Limb (tissue), 2 donors: ENCODE data around the gene EXTL2.
A peak's percentile ranks its signal among the peaks of the same experiment; 100 is the strongest.
"Not testable (repeated sequence)": the region's sequence is repeated elsewhere in the genome, so short reads cannot be mapped to it uniquely, and the experiment has no call there.

Experiments used
- DNase-seq, 2 donors: peaks; one replicate each; pipeline ENCODE4 v3.0.0-alpha.2; 2016; ENCODE audit errors: extremely low spot score in 2 of 2

The EXTL2 gene

GRCh38 chr1:100894603-100895539 lies at the start of gene EXTL2:
EXTL2 (minus strand) TSS chr1:100894842; CDS start chr1:100888757, 6,085 bp downstream.
- DNase-seq = peak; percentile 87 to 88

- DNase-seq = no peak
Measured at GRCh38 chr1:100943533-100943932, 48.9 kb upstream of the EXTL2 start.

- no peak for DNase-seq
Measured at GRCh38 chr1:100942304-100943046, 47.8 kb upstream of the EXTL2 start.

GRCh38 chr1:100941580-100942216 lies 47.1 kb upstream of the EXTL2 start:
- DNase-seq = no peak

- DNase-seq = no peak
Measured at GRCh38 chr1:100941098-100941527, 46.5 kb upstream of the EXTL2 start.

DNA sequence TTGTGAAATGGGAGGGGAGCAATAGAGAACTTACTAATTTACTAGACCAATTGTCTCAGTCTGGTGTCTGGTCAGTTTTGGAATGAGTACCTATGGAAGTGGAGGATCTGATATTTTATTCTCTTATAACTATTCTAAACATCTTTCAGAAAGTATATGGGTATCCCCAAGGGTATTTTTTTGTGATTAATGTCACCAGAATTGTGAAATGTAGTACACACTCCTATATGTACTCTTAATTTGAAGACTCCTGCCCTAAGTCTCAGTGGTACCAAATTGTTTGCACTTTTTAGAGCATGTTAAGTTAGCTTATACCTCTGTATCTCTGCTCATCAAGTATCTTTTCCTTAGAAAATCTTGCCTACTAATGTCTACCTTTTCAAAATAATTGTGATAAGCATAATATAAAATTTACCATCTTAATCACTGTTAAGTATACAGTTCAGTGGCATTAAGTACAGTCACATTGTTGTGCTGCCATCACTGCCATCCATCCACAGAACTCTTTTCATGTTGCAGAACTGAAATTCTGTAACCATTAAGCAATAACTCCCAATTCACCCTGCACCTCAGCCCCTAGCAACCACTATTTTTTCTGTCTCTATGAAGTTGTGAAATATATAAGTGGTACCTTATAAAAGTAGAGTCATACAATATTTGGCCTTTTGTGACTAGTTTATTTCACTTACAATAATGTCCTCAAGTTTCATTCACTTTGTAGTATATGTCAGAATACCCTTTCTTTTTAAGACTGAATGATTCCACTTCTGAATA lies 41.7 kb upstream of the EXTL2 start:
- DNase-seq = no peak

- not testable (repeated sequence) for DNase-seq
Measured at GRCh38 chr1:100933555-100933954, 38.9 kb upstream of the EXTL2 start.

GRCh38 chr1:100931716-100932115 lies 37.1 kb upstream of the EXTL2 start:
- no peak for DNase-seq

- no peak for DNase-seq
Measured at GRCh38 chr1:100930494-100930893, 35.9 kb upstream of the EXTL2 start.

DNA sequence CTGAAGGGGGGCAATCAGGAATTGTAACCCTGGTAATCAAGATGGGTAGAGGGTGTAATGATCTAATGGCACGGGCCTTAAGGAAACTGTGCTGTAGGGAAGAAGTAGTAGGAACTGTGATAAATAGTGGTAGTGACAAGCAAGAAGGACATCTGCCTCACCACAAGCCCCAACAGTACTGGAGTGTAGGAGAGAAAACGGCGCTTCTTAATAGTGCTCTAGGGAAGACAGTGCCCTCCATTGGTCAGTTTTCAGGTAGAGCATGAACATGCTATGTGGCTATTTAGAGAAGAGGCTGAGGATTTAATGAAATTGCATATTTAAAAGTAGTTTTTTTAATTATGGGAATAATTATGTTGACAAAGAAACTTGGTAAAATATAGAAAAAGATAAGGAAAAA lies 33.5 kb upstream of the EXTL2 start:
- no peak for DNase-seq

DNA sequence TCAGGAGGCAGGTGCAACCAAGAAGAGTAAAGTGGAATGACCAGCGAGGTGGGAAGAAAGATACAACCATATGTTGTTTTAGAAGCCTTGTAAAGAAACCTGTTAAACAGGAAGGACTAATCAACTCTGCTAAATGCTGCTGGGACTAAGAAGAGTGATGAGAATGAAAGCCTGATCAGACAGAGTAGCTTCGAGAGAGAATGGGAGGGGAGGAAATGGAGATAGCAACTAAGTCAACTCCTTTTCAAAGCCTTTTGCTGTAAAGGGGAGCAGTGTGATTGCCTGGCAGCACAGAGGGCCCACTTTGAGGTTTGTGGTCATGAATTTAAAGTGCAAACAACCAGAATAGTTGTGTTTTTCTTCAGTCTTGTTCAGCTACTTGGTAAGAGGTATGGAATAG lies 32.6 kb upstream of the EXTL2 start:
- DNase-seq = no peak

DNA sequence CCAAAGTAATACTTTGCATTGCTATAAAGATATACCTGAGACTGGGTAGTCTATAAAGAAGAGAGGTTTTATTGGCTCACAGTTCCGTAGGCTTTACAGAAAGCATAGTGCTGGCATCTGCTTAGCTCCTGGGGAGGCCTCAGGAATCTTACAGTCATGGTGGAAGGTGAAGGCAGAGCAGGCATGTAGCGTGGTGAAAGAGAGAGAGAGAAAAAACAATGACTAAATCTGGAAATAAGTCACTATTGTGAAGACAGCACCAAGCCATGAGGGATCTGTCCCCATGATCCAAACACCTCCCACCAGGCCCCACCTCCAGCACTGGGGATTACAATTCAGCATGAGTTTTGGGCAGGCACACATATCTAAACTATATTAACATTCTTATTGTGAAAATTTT lies 31.6 kb upstream of the EXTL2 start:
- no peak for DNase-seq

GRCh38 chr1:100924991-100925390 lies 30.3 kb upstream of the EXTL2 start:
- DNase-seq = no peak

DNA sequence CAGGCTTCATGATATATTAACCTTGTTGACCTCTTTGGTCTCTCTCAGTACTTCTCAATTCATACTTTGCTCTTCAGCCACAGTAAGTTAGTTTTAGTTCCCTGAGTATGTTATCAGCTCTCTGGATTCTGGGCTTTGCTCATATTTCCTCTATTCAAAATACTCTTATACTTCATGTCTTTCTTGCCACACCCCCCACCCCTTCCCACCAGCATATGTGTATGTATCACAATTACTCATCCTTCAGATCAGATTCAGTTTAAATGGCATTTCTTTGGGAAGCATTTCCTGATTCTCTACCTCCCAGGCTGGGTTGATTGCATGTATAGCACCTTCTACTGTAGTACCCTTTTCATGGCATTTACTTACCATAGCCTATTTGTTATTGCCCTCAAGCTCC lies 29.6 kb upstream of the EXTL2 start:
- DNase-seq = no peak

- DNase-seq = peak in 1 of 2 donors; percentile 76
Measured at GRCh38 chr1:100921110-100921706, 26.6 kb upstream of the EXTL2 start.

GRCh38 chr1:100912019-100912418 lies 17.4 kb upstream of the EXTL2 start:
- DNase-seq = no peak

DNA sequence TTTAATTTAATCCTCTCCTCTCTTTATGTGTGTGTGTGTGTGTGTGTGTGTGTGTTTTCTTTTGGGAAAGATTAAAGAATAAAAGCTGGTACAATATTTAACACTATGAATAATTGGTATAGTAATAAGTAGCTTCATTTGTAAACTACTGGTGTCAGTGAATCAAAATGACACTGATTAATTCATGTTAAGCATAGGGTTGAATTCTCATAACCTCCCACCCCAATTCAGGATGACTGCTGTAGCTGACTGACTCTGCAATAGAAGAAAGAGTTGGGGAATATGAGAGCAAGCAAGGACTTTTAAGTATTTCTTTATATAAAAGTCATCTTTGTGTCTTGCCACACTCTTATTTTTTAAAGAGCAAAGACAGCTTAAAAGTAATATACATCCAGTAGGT lies 14.4 kb upstream of the EXTL2 start:
- no peak for DNase-seq

DNA sequence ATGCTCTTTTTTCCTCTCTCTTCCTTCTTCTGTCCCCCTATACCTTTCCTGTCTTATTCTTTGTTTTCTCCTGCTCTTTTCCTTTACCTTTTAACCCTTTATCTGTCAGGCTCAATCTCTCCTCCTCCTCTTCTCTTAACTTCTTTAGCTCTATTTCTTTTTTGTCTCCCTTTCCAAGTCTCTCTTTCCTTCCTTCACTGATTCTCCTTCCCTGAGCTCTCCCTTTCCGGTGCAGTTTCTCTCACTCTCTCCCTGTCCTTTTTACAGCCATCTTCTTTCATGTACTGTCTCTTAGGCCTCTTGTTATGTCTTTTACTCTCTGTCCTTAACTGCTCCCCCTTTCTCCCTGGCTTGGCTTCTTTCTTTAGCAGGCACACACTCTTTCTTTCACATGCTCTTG lies 13.2 kb upstream of the EXTL2 start:
- no peak for DNase-seq

DNA sequence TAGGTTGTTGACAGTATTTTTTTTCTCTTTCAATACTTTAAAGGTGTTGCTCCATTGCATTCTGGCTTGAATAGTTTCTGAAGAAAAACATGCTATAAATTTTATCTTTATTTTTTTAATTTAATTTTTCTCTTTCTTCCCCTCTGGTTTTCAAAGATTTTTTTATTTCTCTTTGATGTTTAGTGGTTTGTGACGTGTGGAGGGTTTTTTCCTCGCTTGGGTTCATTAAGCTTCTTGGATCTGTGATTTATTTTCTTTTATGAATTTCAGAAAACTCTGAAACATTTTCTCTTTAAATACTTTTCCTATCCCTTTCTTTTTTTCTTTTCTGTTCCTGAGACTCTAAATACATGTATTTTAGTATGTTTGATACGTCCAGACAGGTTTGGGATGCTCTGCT lies 10.5 kb upstream of the EXTL2 start:
- DNase-seq = no peak

DNA sequence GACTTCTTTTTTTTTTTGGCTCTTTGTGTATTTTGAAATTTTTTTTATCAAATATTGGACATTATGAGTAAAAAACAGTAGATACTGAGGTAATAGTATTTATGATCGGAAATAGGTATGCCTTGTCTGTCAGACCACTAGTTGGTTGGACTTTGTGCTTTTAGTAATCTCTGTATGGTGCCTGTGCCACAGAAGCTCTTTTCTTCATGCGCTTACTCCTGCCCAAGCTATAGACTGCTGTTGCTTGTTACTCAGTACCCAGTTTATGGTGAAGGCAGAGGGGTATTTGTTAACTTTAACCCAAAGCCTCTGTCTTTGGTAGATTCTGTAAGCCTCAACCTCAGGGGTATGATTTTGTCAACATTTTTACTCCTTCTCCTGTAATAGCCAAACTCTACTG lies 9.9 kb upstream of the EXTL2 start:
- no peak for DNase-seq

DNA sequence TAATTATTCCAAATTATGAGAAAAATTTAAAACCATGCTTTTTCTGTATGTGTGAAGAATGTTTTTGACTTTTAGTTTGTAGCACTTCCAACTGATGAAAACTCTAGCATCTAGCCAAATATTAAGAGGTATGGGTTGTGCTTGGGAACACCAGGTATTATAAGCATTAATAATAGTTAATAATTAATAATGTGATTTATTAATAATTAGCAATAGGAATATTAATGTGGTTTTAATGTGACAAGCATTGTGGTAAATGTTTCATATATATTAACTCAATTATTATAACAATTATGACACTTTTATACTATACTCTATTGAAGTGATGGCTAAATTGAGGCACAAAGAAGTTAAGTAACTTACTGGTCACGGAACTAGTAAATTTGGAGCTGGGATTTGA lies 9.1 kb upstream of the EXTL2 start:
- no peak for DNase-seq
